ENCODE results near the gene MRPL49.

DNA sequence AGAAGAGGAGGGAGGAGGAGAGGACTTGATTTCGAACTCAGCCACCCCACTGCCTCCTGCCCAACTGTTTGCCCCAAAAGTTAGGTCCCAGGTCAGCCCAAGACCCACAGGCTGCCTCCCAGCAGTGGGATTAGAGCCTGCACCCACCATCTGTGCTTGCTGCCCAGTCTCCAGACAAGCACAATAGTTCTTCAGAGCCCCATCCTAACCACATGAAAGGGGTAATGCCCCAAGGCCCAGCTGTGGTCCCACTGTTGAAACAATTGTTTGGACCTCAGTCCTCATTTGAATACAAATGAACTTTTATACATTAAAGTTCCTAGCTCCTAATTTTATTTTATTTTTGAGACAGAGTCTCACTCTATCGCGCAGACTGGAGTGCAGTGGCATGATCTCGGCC, 31.5 kb upstream of the MRPL49 start:
- TF ChIP-seq, protein P1, sequence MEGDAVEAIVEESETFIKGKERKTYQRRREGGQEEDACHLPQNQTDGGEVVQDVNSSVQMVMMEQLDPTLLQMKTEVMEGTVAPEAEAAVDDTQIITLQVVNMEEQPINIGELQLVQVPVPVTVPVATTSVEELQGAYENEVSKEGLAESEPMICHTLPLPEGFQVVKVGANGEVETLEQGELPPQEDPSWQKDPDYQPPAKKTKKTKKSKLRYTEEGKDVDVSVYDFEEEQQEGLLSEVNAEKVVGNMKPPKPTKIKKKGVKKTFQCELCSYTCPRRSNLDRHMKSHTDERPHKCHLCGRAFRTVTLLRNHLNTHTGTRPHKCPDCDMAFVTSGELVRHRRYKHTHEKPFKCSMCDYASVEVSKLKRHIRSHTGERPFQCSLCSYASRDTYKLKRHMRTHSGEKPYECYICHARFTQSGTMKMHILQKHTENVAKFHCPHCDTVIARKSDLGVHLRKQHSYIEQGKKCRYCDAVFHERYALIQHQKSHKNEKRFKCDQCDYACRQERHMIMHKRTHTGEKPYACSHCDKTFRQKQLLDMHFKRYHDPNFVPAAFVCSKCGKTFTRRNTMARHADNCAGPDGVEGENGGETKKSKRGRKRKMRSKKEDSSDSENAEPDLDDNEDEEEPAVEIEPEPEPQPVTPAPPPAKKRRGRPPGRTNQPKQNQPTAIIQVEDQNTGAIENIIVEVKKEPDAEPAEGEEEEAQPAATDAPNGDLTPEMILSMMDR (IDR thresholded peaks at IDR 0.05): no peak
- TF ChIP-seq POLR2A (IDR thresholded peaks at IDR 0.05): no peak
